Femur (tissue), 1 donor: ENCODE data around the gene CDH4.
"Not testable (repeated sequence)": the region's sequence is repeated elsewhere in the genome, so short reads cannot be mapped to it uniquely, and the experiment has no call there.

Source experiments
- DNase-seq: peaks from one replicate; pipeline ENCODE4 v3.0.0-alpha.2; 2017

Gene CDH4

DNA sequence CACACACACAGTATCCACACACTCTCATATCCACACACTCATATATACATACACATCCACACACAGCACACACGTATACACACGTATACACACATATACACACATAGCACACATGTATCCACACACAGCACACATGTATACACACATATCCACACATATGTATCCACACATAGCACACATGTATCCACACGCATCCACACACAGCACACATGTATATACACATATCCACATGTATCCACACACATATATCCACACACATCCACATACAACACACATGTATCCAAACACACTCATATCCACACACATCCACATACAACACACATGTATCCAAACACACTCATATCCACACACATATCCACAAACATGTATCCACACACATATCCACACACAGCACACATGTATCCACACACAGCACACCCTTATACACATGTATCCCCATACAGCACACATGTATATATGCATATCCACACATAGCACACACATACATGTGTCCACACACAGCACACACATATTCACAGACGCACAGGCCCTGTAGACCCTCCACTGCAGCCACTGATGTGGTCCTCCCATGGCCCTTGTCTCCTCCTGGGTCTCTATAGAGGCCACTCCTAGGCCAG is 172.1 kb downstream of the CDH4 start:
- DNase-seq = no peak

DNA sequence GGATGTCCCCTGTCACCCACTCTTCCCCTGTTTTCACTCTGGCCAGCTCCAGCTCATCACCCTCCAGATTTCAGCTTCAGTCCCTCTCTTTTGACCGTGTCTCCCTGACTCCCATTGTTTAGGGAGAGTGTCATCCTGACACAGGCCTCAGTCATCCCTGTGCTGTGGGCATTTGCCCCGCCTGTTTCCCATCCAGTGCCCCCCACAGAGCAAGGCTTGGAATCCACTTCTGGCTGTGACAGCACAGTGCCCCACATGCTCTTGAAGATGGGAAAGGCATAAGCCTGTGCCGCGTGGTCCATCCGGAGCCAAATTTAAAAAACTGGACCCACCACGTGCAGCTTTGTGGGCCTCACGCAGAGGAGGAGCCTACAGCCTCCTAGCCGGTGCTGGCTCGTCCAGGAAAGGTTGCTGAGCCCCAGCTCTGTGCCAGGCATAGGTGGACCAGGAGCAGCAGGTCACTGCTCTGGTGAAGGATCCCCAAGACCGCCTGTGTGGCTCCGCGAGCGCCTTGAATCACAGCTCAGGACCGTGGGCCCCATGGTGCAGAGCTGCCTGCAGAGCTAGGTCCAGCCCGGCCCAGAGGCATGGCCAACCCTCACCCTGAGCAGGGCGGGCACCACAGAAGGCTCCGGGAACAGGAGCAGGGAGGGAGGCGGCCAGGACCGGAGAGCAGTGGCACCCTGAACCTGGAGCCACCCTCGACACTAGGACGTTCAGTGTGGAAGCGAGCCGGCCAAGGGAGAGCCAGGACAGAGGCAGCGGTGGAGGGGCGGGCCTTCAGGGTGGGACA is 172.8 kb downstream of the CDH4 start:
- DNase-seq = no peak

DNA sequence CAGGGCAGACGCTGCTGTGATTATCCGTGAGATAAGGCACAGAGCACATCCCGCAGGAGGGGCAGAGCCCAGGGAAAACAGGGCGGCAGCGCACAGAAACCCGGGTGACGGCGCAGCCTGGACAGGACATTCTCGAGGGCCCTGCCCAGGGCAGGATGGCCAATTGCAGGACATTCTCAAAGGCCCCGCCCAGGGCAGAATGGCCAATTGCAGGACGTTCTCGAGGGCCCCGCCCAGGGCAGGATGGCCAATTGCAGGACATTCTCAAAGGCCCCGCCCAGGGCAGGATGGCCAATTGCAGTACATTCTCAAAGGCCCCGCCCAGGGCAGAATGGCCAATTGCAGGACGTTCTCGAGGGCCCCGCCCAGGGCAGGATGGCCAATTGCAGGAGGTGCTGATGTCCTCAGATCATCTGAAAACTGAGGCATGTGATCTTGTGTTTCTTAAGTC is 173.5 kb downstream of the CDH4 start:
- DNase-seq = not testable (repeated sequence)

DNA sequence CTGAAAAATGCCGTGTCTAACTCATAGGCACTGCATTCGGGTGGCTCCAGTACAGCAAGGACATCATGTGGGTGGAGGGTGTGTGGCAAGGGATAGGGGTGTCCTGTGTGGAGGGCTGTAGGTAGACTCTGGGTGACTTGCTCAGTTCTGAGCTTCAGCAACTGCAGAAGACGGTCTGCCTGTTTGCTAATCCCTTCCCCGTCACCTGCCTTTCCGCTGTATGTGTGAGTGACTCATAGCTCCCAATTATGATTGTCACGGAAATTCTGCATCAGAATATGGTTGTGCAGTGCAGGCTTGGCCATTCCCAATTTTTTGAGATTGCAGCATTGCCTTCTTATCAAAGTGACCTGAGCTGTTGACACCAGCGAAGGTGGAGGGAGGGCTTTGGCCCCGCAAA is 174.3 kb downstream of the CDH4 start:
- DNase-seq = no peak

DNA sequence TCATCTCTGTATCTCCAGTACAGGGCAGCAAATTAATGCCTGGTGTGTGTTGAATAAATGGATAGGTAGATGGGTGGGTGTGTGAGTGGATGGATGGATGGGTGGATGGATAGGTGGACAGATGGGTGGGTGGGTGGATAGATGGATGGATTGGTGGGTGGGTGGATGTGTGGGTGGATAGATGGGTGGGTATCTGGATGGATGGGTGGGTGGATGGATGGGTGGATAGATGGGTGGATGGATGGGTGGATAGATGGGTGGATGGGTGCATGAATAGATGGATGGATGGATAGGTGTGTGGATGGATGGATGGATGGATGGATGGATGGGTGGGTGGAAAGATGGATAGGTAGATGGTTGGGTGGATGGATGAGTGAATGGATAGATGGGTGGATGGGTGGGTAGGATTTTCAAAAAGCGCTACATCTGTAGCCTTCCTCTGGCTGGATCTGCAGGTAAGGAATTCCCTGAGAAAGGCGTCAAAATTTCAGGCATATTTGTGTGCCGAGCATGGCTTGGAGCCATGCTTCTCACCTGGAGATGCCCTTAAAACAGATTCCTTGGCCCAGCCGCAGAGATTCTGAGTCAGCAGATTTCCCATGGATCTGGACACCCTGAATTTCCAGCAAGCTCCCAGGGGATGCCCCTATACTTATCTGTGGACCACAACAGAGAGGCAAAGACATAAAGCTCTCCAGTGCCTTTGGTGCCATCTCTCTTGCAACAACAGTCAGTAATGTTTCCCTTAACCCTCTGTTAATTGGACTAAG is 177.6 kb downstream of the CDH4 start:
- no peak for DNase-seq

DNA sequence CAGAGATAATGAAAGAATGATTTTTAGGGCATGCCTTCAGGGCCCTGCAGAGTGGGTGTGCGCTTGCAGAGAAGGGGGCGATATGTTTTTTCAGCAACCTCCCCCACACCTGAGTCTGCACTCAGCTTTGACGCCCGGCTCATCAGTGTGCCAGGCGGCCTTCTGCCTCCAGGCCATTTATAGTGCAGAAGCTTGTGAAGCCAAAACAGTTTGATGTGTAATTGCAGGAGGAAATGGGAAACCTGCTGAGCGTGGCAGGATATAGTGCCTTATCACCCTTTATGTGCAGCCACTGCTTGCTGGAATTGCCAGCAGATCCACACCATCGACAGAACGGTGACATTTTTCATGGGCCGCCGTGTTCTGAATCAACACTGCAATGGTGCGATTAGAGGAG is 178.2 kb downstream of the CDH4 start:
- no peak for DNase-seq

DNA sequence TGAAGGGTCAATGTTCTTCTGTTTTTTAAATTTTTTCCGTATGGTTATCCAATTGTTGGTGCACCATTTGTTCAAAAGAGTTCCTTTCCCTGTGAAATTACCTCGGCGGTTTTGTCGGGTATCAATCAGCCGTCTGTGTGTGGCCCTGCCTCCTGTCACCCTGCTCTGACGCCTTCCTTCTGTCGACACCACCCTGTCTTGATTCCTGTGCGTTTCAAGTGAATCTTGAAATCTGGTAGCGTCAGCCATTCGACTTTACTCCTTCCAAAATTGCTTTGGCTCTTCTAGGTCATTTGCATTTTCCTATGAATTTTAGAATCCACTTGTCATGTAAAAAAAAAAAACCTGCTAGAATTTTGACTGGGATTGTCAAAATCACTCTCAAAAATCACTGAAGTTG is 181.1 kb downstream of the CDH4 start:
- no peak for DNase-seq

DNA sequence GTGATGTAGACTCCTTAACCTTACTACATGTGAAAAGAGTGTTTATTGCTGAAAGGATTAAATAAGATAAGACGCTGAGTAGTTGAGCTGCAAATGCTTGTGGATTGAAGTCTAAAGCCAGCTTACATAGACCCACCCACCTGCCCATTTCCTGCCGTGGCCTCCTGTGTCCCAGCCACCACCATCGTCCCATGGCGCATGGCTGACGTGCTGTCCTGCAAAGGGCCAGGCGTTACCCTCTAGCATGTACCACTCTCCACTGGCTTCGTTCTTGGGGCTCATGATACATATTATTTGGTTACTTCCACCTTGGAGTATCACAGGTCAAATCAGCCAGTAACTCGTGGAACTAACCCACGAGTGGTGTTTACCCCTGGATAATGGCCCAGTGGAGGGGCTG is 181.8 kb downstream of the CDH4 start:
- no peak for DNase-seq

DNA sequence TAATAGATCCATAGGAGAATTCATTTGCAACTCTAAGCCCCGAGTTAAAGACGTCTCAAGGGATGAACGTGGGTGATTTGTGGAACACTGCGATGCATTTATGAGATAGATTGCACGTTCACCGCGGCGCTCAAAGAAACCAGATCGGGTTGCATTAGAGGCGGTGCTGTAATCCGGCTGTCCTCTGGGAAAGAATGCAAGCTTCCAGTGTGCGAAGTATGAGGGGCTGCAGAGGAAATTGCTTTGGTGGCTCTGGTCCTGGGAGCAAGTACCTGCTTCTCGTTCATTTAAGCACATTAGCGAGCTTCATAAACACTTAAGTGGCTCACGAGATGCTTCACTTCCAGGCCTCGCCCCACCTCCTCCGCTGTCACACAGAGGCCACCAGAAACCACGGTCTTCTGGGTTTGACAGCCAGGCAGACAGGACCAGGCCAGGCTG is 182.3 kb downstream of the CDH4 start:
- DNase-seq = no peak

DNA sequence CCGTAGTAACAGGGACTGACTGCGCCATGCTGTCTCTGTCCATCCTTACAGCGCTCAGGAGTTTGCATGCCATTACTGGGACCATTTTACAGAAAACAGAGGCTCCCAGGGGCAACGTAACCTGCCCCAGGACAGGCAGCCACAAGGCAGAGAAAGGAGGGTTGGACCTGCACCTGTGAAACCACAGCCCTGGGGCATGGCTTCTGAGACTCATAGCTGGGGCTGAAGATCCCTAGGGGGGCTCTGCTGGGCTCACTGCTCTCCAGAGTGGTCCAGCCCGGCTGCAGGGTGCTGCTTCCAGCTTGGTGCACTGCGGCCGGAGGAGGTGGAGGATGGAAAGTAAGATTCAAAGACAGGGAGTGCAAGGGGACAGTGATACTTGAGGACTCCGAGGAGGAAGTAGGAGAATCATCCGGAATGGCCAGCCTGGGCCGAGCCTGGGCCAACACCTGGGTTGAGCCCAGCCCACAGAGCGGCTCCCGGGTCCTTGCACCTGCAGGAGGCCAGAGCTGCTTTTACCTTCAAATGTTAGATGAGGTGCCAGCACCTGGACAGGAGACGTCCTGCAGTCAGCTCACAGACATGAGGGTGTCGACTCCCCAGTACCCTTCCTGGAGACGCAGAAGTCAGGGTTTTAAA is 183.2 kb downstream of the CDH4 start:
- no peak for DNase-seq

DNA sequence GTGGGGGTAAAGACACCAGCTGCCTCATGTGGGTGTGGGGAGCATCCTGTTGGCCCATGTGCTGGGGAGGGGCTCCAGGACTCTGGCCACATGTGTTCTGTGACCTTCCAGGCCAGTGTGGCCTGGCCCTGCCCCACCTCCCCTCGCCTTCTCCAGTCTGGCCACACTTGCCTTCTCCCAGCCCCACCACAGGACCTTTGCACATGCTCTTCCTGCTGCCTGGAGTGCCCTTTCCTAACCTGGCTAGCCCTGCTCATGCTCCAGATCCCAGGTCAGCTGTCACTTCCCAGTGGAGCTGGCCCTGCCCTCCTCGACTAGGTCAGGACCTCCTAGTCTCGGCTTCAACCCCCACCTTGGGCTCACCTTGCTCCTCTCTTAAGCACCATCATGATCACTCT is 183.8 kb downstream of the CDH4 start:
- no peak for DNase-seq

DNA sequence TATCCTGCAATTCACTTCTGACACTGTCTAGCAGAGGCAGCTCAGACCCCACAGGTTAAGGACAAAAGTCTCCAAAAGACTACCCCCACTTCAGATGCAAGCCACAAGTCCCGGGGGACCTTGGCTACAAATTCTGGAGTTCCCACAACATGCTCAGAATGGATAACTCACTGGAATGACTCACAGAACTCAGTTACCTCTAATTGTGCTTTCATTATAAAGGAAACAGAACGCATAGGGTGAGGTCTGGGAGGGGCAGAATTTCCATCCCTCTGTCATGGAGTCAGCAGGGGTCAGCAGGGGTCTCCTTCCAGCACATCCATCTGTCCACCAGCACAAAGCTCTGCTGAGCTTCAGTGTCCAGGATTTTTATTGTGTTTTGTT is 184.2 kb downstream of the CDH4 start:
- no peak for DNase-seq

DNA sequence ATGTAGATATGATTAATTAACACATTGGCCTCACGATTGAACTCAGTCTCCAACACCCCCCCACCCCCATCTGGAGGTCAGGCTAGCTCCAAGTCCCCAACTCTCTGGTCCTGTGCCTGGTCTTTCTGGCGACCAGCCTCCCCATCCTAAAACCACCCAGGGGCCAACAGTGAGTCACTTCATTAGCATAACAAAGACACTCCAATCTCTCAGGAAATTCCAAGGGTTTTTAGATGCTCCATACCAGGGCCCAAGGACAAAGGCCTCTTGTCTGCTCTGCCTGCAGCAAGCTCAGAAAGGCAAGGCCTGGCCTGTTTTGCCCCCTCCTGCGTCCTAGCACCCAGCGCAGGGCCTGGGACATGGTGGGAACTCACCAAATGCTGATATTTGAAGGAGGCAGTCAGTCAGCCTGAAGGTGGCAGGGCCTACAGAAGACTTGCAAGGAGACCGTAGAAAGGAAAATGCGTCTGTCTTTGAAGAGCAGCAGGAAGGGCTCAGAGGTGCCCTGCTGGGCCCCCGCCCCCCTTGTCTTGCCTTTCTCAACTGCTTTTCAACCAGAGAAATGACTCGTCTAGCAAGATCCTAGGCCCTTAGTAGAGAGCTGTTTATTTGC is 184.7 kb downstream of the CDH4 start:
- no peak for DNase-seq

DNA sequence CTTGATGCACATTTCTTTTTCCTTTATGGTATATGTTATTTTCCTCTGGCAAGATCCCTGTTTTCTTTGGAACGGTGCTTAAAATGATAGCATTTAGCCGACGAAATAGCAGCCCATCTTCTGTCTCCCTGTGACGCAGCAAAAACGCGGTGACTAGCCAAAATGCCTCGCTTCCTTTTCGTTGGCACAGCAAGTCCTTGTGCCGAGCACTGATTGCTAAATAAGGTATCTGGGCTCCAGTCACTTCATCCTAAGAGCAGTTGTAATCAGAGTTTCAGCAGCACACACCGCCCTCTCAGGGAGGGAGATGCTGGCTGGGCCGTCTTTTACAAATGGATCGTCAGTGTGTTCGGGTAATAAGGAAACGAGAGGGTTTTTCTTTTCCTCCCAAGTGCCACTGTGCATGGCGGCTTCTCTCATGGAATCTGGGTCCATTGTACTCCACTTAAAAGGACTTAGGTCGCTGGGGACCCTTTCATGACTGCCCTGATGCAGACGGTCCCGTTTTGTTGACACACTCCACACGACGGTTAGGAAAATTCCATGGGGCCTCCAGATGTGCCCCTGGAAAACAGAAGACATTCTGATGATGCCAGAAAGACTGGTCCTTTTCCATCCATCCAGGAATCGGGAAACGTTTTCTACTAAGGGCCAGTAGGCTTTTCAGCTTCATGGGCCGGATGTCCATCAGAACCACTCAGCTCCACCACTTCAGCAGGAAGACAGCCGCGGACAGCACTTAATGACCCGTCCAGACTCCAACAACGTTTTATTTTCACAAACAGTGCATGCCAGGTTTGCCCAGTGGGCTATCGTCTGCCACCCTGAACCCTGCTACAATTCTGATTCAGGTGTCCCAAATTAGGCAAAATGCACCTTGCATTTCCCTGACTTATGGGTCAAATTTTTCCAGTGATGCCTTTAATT is 185.5 kb downstream of the CDH4 start:
- no peak for DNase-seq

DNA sequence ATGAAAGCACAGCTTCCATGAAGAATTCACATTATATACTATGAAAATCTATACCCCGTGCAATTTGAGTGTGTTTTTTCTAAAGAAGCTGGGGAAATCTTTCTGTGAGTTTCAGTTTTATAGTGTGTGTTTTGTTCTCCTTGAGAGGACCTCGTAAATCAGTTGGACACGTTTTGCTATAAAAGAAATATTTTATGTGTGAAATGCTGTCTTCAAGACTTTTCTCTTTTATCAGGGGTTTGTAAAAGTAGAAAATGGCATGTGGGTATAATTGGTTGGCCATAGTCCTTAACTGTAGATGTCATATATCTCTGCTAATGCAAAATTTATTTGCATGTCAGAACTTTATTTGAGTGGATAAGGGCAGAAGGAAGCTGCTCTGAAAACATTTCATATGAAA is 186.2 kb downstream of the CDH4 start:
- no peak for DNase-seq

DNA sequence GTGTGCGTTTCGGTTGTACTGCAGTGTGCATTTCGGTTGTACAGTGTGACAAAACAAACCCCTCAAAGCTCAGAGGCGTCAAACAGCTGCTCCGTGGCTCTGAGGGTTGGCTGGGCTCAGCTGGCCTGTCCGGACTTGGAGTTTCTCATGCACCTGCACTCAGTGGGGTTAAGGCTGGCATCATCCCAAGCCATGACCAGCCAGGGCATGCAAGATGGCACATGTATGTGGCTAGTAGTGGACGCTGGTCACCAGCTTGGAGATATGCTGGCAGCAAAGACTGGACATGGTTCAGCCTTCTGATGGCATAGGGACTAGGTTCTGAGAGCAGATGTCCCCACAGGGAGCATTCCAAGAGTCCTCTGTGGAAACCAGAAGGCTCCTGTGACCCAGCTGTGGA is 187.2 kb downstream of the CDH4 start:
- DNase-seq = no peak

DNA sequence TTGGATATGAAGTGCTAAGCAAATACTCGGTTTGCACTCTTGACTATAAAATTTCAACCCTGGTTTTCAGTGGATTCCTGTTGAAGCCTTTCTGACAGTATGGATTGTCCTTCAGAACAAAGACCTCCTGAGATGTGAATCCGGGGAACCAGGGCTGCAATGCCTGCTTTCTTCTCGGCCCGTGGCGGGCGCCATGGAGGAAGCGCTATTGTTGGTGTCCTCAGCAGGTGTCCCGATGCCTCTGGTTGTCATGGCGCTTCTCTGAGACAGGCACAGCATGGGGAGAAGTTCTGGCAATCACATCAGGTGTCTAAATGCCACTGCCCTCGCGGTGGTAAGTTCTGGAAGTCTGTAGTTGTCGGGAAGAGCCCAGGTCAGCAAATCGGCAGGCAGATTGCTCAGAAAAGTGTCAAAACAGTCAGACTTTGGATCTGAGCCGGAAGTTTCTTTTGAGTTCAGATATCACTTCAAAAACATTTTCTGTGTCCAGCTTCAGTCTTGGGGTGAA is 188.5 kb downstream of the CDH4 start:
- no peak for DNase-seq

DNA sequence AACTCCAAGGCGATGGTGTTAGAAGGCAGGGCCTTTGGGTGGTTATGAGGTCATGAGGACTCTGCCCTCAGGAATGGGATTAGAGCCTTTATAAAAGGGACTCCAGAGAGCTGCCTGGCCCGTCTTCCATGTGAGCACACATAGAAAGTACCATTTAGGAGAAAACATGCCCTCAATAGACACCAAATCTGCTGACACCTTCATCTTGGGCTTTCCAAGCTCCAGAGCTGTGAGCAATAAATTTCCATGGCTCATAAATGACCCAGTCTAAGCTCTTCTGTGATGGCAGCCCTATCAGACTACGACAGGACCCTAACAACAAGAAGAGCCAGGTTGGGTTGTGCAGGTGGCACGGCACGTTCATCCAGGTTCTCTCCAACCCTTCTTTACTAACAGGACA is 189.5 kb downstream of the CDH4 start:
- no peak for DNase-seq

DNA sequence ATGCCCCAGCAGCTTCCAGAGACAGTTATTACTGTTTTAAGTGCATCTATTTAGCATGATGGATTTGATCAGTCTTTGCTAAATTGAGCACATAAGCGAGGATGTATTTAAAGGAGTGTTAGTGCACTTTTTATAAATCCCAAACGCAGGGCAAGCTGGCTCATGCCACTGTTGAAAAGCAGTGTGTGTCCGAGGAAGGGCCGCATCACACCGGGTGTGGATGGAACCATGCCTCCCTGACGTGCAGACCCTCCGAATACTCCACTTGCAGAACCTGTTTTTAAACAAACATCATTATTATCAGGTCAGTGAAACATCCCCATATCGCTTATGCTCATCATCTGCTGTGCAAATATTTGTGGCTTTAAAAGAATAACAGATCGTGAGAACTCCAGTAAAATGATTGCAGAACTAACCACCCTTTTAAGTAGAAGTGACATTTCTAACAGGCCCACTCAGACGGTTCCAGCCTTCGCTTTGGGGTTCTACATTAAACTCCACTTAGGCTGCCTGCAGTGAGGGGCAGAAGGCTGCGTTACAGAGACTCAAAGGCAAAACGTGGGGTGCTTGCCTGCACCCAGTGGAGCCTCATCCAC is 190.1 kb downstream of the CDH4 start:
- no peak for DNase-seq

DNA sequence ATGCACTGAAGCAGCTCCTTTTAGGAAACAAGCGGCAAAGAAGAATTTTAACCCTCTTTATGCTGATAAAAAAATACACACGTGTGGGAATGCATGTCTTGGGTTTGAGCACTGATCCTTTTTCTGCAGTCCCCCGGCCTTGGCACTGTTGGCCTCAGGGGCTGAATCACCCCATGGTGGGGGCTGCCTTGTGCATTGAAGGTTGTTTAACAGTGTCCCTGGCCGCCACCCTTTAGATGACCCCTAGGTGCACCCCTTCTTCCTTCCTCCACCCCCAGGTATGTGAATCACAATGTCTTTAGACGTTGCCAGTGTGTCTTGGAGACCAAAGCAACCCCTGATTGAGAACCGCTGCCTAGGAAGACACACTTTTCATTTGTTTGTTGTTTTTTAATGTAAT is 190.7 kb downstream of the CDH4 start:
- DNase-seq = no peak

DNA sequence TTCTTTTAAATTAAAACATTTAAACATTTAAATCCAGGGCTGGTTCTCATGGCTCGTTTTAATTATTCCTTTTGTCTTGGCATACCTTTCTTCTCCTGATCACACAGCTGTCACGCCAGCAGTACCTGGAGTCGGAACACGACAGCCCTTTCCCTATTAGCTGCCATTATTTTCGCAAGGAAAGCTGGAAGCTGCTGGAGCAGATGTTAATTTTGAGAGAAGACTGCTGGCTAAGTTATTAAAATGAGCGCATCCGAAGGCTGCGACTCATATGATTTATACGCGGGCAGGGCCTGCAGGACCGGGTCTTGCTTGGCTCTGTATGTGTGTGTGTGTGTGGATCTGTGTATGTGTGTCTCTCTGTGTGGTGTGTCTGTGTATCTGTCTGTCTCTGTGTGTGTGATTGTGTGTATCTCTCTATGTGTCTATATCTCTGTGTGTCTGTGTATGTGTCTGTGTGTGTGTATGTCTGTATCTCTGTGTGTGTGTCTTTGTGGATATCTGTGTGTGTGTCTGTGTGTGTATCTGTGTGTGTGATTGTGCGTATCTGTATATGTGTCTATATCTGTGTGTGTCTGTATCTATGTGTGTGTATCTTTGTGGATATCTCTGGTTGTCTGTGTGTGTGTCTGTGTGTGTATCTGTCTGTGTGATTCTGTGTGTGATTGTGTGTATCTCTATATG is 191.5 kb downstream of the CDH4 start:
- no peak for DNase-seq
